ENCODE measurements around the gene ARL13B. TPM values are rescaled to one million over a fixed set of nuclear protein-coding genes. Genes with fewer than 3 reads are reported as not detected.

Gene ARL13B
- total and polyA plus RNA-seq, 2 of the 8 experiments (the other 6 are each of a cell fraction or from before 2014, with no cell fraction given) = 1.5 to 12.7 TPM

DNA sequence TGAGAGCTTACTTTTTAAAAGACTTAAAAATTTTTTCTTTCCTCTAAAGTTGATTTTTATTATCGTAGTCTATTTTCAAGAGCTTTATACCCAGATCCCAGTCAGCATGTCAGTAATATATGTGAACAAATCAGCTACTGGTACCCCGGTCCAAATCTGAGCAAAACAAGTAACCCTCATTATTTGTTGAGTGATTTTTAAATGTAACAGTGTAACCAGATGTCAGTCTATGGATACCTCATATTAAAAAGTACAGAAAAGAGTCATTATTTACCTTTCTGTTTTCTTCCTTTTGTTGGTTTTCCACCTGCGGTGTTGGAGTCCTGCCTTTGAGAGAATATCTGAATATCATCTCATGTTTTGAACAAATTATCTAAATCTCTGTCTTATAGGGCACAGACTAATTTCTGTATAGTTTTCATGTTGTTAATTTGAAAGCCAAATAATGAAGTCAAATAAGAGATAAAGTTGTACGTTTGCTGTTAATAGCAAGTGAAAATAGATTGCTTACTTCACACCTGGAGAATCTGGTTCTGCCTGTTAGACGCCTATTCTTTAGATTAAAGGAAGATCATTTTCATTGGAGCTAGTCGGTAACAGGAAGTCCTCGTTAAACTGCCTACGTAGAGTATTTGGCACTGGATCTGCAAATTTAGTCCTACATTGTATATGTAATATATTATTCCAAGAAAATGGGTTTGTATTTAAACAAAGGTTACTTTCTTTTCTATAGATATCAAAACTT is 48.3 kb downstream of the ARL13B start, which contains the start of gene STX19:
STX19 (minus strand) TSS at position 505 of the 745 bp plus-strand sequence. CDS start 13,328 bp downstream, outside the sequence.
- WGBS, 2 experiments (ENCODE audit: extremely low coverage in 1 of 2, insufficient coverage in 1 of 2, insufficient read length in 1 of 2, insufficient replicate concordance in 2 of 2, low coverage in 1 of 2, low lambda C conversion rate in 2 of 2, missing lambda C conversion rate in 1 of 2) = 85% methylated on average over 8 of the region's 8 CpGs; no CpG with 5 or more reads in 1 of the 2 experiments
- H3K27ac ChIP-seq (ENCODE audit: low read depth, low read length) = no peak within 1 kb of the TSS
- no peak for FAIRE-seq
- H2BK20ac ChIP-seq (ENCODE audit: low read length) = no peak within 1 kb of the TSS
- no peak for DNase-seq (ENCODE audit: low read depth in 1 of 2, low spot score in 2 of 2)
- no peak within 1 kb of the TSS for H3K4me2 ChIP-seq (ENCODE audit: insufficient read depth in 1 of 2, low read depth in 2 of 2, low read length in 2 of 2)
- H2BK15ac ChIP-seq (ENCODE audit: low read length) = no peak within 1 kb of the TSS
- no peak within 1 kb of the TSS for H3K23ac ChIP-seq (ENCODE audit: insufficient read length)
- ChIA-PET CTCF (ENCODE audit: partially characterized antibody) (interaction anchor here (1.0 kb wide), 1 partner anchor 9 kb away, joined by 3 read pairs; no protein-coding TSS in a partner anchor), POLR2A (ENCODE audit: partially characterized antibody) (no interaction called here)
- no peaks in the 10 kb centered on the region for H3K27me3 ChIP-seq (replicated peaks in 1 of 4; ENCODE audit: control insufficient read depth in 3 of 4, extremely low read depth in 1 of 4, insufficient read depth in 3 of 4, low read length in 3 of 4)
- H3K36me3 ChIP-seq (ENCODE audit: control insufficient read depth in 2 of 4, insufficient read depth in 4 of 4, low read length in 3 of 4) = no peaks in the 10 kb centered on the region
- H2BK120ac ChIP-seq (replicated peaks; ENCODE audit: low read depth, low read length) = no peak within 1 kb of the TSS
- H3K4me3 ChIP-seq (ENCODE audit: extremely low read depth in 1 of 4, insufficient read depth in 2 of 4, low read depth in 3 of 4, low read length in 4 of 4) = no peak within 1 kb of the TSS
- no peak within 1 kb of the TSS for H4K8ac ChIP-seq (ENCODE audit: extremely low read depth, insufficient read depth, low read length)
- TF ChIP-seq KDM4A (IDR thresholded peaks at IDR 0.05; ENCODE audit: low read depth, low read length, severe bottlenecking) = no peak
- no peak for TF ChIP-seq BACH1 (IDR thresholded peaks at IDR 0.05; ENCODE audit: low read length)
- H3K4me1 ChIP-seq (replicated peaks in 1 of 4; ENCODE audit: control insufficient read depth in 3 of 4, insufficient read depth in 4 of 4, low read length in 3 of 4) = no peaks in the 10 kb centered on the region
- no peaks in the 10 kb centered on the region for H3K9me3 ChIP-seq (ENCODE audit: insufficient read depth in 2 of 2, low read depth in 1 of 2, low read length in 1 of 2)
- no peak within 1 kb of the TSS for H2BK12ac ChIP-seq (ENCODE audit: low read depth, low read length)
- no peak within 1 kb of the TSS for H2AFZ ChIP-seq (ENCODE audit: low read length)
- H2BK5ac ChIP-seq (ENCODE audit: low read depth, low read length) = no peak within 1 kb of the TSS
- no peaks in the 10 kb centered on the region for H3K23me2 ChIP-seq (ENCODE audit: low read depth, low read length)
- H3K79me1 ChIP-seq (ENCODE audit: low read depth, low read length) = no peaks in the 10 kb centered on the region
- no peak within 1 kb of the TSS for H4K5ac ChIP-seq (ENCODE audit: insufficient read length, low read depth, low read length)
- H3K9ac ChIP-seq (replicated peaks in 1 of 4; ENCODE audit: extremely low read depth in 1 of 4, low read depth in 3 of 4, low read length in 3 of 4) = no peak within 1 kb of the TSS
- H3K79me2 ChIP-seq (ENCODE audit: control insufficient read depth in 1 of 2, insufficient read depth in 2 of 2, low read length in 2 of 2) = no peaks in the 10 kb centered on the region
- no peaks in the 10 kb centered on the region for H4K20me1 ChIP-seq (replicated peaks in 1 of 2; ENCODE audit: control insufficient read depth in 1 of 2, insufficient read depth in 2 of 2, low read length in 2 of 2)
- H3K14ac ChIP-seq (ENCODE audit: insufficient read length) = no peak within 1 kb of the TSS
- H3K4ac ChIP-seq (replicated peaks; ENCODE audit: insufficient read length, low read depth, low read length) = no peak within 1 kb of the TSS
- no peak within 1 kb of the TSS for H3K56ac ChIP-seq (replicated peaks; ENCODE audit: insufficient read length, low read depth, low read length)
- no peak within 1 kb of the TSS for H4K91ac ChIP-seq (replicated peaks; ENCODE audit: insufficient read length, low read length)
- no peak within 1 kb of the TSS for H2AK5ac ChIP-seq (ENCODE audit: low read depth, low read length)
- H3K18ac ChIP-seq (ENCODE audit: extremely low read depth, low read length) = no peak within 1 kb of the TSS
